Colonic mucosa (tissue), 4 donors: ENCODE results near the gene UBE2D2. TPM values are rescaled to one million over a fixed set of nuclear protein-coding genes. Genes with fewer than 3 reads are reported as not detected.

ENCODE experiments used
- DNase-seq: peaks from one replicate; pipeline ENCODE4 v3.0.0-alpha.2; 2020
- H3K27ac ChIP-seq: fragments of 200-600 bp; one replicate; pipeline ENCODE4 v1.8.0; 2021
- H3K27me3 ChIP-seq: fragments of 200-600 bp; one replicate; pipeline ENCODE4 v1.8.0; 2021
- H3K36me3 ChIP-seq: fragments of 200-600 bp; one replicate; pipeline ENCODE4 v1.8.0; 2021
- H3K4me1 ChIP-seq: fragments of 200-600 bp; one replicate; pipeline ENCODE4 v1.8.0; 2021; ENCODE audit warnings: mild to moderate bottlenecking
- H3K4me3 ChIP-seq: fragments of 200-600 bp; one replicate; pipeline ENCODE4 v1.8.0; 2021
- H3K9ac ChIP-seq, 2 donors: one replicate each; pipeline ENCODE4 v1.7.0; 2013; ENCODE audit warnings: control low read depth in 2 of 2, low read depth in 2 of 2, low read length in 2 of 2
- H3K9me3 ChIP-seq: fragments of 200-600 bp; one replicate; pipeline ENCODE4 v1.8.0; 2021
- CTCF ChIP-seq: fragments of 200-600 bp; IDR thresholded peaks from one replicate; pipeline ENCODE4 v1.8.0; 2022; ENCODE audit warnings: antibody characterized with exemption, mild to moderate bottlenecking
- intact Hi-C: fragments of 100-400 bp; cut with DNase I; formaldehyde crosslinking; loops from one replicate; pipeline ENCODE4 v1.14.1; 2022
- total RNA-seq, 2 donors: library from RNA; stranded (reverse); fragmentation: NEBNext Ultra II Directional in 1 of 2; extraction: Animal tissue kit (Norgen Biotek cat#: 25700) in 1 of 2; gene quantifications; one replicate each; pipeline ENCODE4 v1.2.1, GENCODE V29; 2021
- donor health status: healthy.
- donor health status: DM: no; HTN: no; CAD: no.
- donor health status: DM: no; HTN: no; CAD: no.

UBE2D2 gene
- total RNA-seq, 2 donors from 2014 or later = 146 to 155 TPM

GRCh38 chr5:139646912-139647505, 85.9 kb downstream of the UBE2D2 start:
- H3K36me3 ChIP-seq = no peaks in the 10 kb centered on the region

GRCh38 chr5:139647506-139648204, 86.5 kb downstream of the UBE2D2 start:
- intact Hi-C loops = no loop called here
- no peak for TF ChIP-seq CTCF
- peak overlapping the region; percentile 84 for H3K4me3 ChIP-seq
- H3K36me3 ChIP-seq = no peaks in the 10 kb centered on the region
- H3K9ac ChIP-seq = peak overlapping the region; percentile 51 to 61
- H3K27me3 ChIP-seq = no peaks in the 10 kb centered on the region
- no peaks in the 10 kb centered on the region for H3K9me3 ChIP-seq
- H3K27ac ChIP-seq = no peak overlapping the region
- no peak for DNase-seq
- peaks cover 23% of the 10 kb centered on the region for H3K4me1 ChIP-seq

More at GRCh38 chr5:139646912-139647505, 85.9 kb downstream of the UBE2D2 start:
- intact Hi-C loops = no loop called here
- Histone ChIP-seq H3K4me3 (no peak overlapping the region), H3K4me1 (peaks cover 23% of the 10 kb centered on the region), H3K27ac (no peak overlapping the region), H3K27me3 (no peaks in the 10 kb centered on the region), H3K9me3 (no peaks in the 10 kb centered on the region), H3K9ac (no peak overlapping the region)
- no peak for DNase-seq
- no peak for TF ChIP-seq CTCF

GRCh38 chr5:139648205-139649081, 87.3 kb downstream of the UBE2D2 start, which contains the start of gene CXXC5:
Gene CXXC5 (plus strand): TSS chr5:139648349. CDS start chr5:139680524, 32,175 bp downstream.
- H3K36me3 ChIP-seq = no peaks in the 10 kb centered on the region
- no peaks in the 10 kb centered on the region for H3K9me3 ChIP-seq
- intact Hi-C loops = no loop called here
- peak within 1 kb of the TSS; percentile 88 for H3K27ac ChIP-seq
- peaks cover 24% of the 10 kb centered on the region for H3K4me1 ChIP-seq
- H3K4me3 ChIP-seq = peak within 1 kb of the TSS; percentile 84
- H3K9ac ChIP-seq = peak within 1 kb of the TSS; percentile 85
- H3K27me3 ChIP-seq = no peaks in the 10 kb centered on the region
- TF ChIP-seq CTCF = no peak
- DNase-seq = peak; percentile 85

GRCh38 chr5:139649082-139649991, 88.2 kb downstream of the UBE2D2 start:
- H3K9ac ChIP-seq = peak overlapping the region; percentile 85
- DNase-seq = no peak

More at GRCh38 chr5:139649082-139649991, 88.2 kb downstream of the UBE2D2 start:
- Histone ChIP-seq H3K27me3 (no peaks in the 10 kb centered on the region), H3K36me3 (no peaks in the 10 kb centered on the region), H3K9me3 (no peaks in the 10 kb centered on the region), H3K4me1 (peaks cover 21% of the 10 kb centered on the region), H3K27ac (peak overlapping the region; percentile 88), H3K4me3 (peak overlapping the region; percentile 84)
- no peak for TF ChIP-seq CTCF
- intact Hi-C loops = no loop called here
